HG03139 (cell line): ENCODE data around the gene TPGS2.
"Not testable (repeated sequence)": the region's sequence is repeated elsewhere in the genome, so short reads cannot be mapped to it uniquely, and the experiment has no call there.

ENCODE experiments used
- ATAC-seq: cut with Tn5 transposase; IDR thresholded peaks from one replicate; pipeline ENCODE4 v1.9.1; 2021; ENCODE audit not compliant: unreplicated experiment

Gene TPGS2

GRCh38 chr18:36777566-36777965, 51.2 kb downstream of the TPGS2 start:
- ATAC-seq, result no peak

- ATAC-seq, result no peak
Measured at GRCh38 chr18:36776650-36777049, 52.2 kb downstream of the TPGS2 start.

- ATAC-seq, result no peak
Measured at GRCh38 chr18:36775396-36775795, 53.4 kb downstream of the TPGS2 start.

GRCh38 chr18:36772241-36772723, 56.5 kb downstream of the TPGS2 start:
- no peak for ATAC-seq

- no peak for ATAC-seq
Measured at GRCh38 chr18:36771245-36771644, 57.6 kb downstream of the TPGS2 start.

GRCh38 chr18:36770315-36770946, 58.4 kb downstream of the TPGS2 start:
- ATAC-seq, result no peak

- no peak for ATAC-seq
Measured at GRCh38 chr18:36769611-36770314, 59.0 kb downstream of the TPGS2 start.

GRCh38 chr18:36769172-36769571, 59.6 kb downstream of the TPGS2 start:
- no peak for ATAC-seq

GRCh38 chr18:36766836-36767235, 62.0 kb downstream of the TPGS2 start:
- ATAC-seq, result no peak

GRCh38 chr18:36762965-36763364, 65.8 kb downstream of the TPGS2 start:
- not testable (repeated sequence) for ATAC-seq

- ATAC-seq, result no peak
Measured at GRCh38 chr18:36762074-36762473, 66.7 kb downstream of the TPGS2 start.

- ATAC-seq, result no peak
Measured at GRCh38 chr18:36761186-36761698, 67.6 kb downstream of the TPGS2 start.

- no peak for ATAC-seq
Measured at GRCh38 chr18:36760598-36760997, 68.2 kb downstream of the TPGS2 start.

GRCh38 chr18:36759167-36759776, 69.5 kb downstream of the TPGS2 start:
- ATAC-seq, result no peak

GRCh38 chr18:36758623-36759022, 70.2 kb downstream of the TPGS2 start:
- ATAC-seq, result no peak

GRCh38 chr18:36757991-36758390, 70.8 kb downstream of the TPGS2 start:
- no peak for ATAC-seq

- no peak for ATAC-seq
Measured at GRCh38 chr18:36757081-36757480, 71.7 kb downstream of the TPGS2 start.

GRCh38 chr18:36756242-36756641, 72.6 kb downstream of the TPGS2 start:
- ATAC-seq, result no peak

- ATAC-seq, result no peak
Measured at GRCh38 chr18:36752929-36753865, 75.6 kb downstream of the TPGS2 start.

- ATAC-seq, result no peak
Measured at GRCh38 chr18:36745219-36745975, 83.4 kb downstream of the TPGS2 start.
